Measurements from ENCODE around the gene B3GALT6. TPM values are rescaled to one million over a fixed set of nuclear protein-coding genes. Genes with fewer than 3 reads are reported as not detected.

Gene B3GALT6
- total RNA-seq, 1 experiment from 2014 or later: 20.0 TPM

DNA sequence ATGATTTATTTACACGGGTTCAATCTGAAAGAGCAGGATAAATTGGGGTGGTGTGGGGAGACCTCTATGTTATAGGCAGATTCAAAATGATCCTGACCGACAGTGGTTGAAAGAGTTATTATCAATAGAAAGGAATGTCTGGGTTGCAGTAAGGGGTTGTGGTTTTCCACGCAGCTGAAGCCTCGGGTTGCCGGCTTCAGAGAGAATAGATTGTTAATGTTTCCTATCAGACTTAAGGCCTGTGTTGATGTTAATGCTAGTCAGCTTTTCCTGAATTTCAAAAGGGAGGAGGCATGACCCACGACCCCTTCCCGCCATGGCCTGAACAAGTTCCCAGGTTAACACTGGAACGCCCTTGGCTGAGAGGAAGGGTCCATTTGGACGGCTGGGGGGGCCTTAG lies 43.8 kb downstream of the B3GALT6 start (continued):
- TF ChIP-seq, protein P1, sequence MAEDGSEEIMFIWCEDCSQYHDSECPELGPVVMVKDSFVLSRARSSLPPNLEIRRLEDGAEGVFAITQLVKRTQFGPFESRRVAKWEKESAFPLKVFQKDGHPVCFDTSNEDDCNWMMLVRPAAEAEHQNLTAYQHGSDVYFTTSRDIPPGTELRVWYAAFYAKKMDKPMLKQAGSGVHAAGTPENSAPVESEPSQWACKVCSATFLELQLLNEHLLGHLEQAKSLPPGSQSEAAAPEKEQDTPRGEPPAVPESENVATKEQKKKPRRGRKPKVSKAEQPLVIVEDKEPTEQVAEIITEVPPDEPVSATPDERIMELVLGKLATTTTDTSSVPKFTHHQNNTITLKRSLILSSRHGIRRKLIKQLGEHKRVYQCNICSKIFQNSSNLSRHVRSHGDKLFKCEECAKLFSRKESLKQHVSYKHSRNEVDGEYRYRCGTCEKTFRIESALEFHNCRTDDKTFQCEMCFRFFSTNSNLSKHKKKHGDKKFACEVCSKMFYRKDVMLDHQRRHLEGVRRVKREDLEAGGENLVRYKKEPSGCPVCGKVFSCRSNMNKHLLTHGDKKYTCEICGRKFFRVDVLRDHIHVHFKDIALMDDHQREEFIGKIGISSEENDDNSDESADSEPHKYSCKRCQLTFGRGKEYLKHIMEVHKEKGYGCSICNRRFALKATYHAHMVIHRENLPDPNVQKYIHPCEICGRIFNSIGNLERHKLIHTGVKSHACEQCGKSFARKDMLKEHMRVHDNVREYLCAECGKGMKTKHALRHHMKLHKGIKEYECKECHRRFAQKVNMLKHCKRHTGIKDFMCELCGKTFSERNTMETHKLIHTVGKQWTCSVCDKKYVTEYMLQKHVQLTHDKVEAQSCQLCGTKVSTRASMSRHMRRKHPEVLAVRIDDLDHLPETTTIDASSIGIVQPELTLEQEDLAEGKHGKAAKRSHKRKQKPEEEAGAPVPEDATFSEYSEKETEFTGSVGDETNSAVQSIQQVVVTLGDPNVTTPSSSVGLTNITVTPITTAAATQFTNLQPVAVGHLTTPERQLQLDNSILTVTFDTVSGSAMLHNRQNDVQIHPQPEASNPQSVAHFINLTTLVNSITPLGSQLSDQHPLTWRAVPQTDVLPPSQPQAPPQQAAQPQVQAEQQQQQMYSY (CRISPR knock-in tag; IDR thresholded peaks at IDR 0.05): no peak
- TF ChIP-seq GABPB1 (CRISPR knock-in tag; IDR thresholded peaks at IDR 0.05): no peak
- TF ChIP-seq, protein P2, sequence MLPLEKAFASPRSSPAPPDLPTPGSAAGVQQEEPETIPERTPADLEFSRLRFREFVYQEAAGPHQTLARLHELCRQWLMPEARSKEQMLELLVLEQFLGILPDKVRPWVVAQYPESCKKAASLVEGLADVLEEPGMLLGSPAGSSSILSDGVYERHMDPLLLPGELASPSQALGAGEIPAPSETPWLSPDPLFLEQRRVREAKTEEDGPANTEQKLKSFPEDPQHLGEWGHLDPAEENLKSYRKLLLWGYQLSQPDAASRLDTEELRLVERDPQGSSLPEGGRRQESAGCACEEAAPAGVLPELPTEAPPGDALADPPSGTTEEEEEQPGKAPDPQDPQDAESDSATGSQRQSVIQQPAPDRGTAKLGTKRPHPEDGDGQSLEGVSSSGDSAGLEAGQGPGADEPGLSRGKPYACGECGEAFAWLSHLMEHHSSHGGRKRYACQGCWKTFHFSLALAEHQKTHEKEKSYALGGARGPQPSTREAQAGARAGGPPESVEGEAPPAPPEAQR (CRISPR knock-in tag; IDR thresholded peaks at IDR 0.05): no peak

DNA sequence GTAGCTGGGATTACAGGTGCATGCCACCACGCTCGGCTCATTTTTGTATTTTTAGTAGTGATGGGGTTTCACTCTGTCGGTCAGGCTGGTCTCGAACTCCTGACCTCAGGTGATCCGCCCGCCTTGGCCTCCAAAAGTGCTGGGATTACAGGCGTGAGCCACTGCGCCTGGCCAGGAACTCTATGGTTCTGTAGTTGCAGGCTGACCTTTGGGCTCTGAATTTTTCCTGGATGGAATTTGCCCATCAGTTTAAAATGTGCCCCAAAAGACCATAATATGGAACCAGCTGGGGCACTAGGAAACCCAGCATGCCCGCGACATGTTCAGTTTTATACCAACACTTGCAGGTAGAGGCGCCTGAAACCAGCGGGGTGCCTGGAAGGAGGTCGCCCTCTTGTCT lies 46.6 kb downstream of the B3GALT6 start:
- no peaks in the 10 kb centered on the region for H3K27me3 Mint-ChIP-seq (ENCODE audit: low read depth)
- no peaks in the 10 kb centered on the region for H3K36me3 Mint-ChIP-seq
- POLR2A ChIA-PET: interaction anchor here (0.6 kb wide), 1 partner anchor 21 kb away, joined by 3 read pairs; no protein-coding TSS in a partner anchor
- no peak for TF ChIP-seq NFE2L1 (CRISPR knock-in tag; IDR thresholded peaks at IDR 0.05)
- no peak for TF ChIP-seq ETV6 (CRISPR knock-in tag; IDR thresholded peaks at IDR 0.05)
- no peak for TF ChIP-seq GABPB1 (CRISPR knock-in tag; IDR thresholded peaks at IDR 0.05)
- no peak for TF ChIP-seq KAT7 (CRISPR knock-in tag; IDR thresholded peaks at IDR 0.05; ENCODE audit: borderline replicate concordance)
- TF ChIP-seq CREB1 (CRISPR knock-in tag; IDR thresholded peaks at IDR 0.05): no peak
- peak; percentile 13 for DNase-seq (ENCODE audit: low spot score)
- H3K4me3 Mint-ChIP-seq: no peak overlapping the region
- peaks cover 5% of the 10 kb centered on the region for H3K9me3 Mint-ChIP-seq
- no peak overlapping the region for H3K27ac Mint-ChIP-seq
- H3K4me1 Mint-ChIP-seq: peaks cover 3% of the 10 kb centered on the region; the same call in 1 of the 2 replicates
- CTCF ChIA-PET: interaction anchor here (0.6 to 2.3 kb wide), 5 partner anchors 9 to 339 kb away, joined by 4 to 10 read pairs (median 5); no protein-coding TSS in a partner anchor
- no peak for ATAC-seq

DNA sequence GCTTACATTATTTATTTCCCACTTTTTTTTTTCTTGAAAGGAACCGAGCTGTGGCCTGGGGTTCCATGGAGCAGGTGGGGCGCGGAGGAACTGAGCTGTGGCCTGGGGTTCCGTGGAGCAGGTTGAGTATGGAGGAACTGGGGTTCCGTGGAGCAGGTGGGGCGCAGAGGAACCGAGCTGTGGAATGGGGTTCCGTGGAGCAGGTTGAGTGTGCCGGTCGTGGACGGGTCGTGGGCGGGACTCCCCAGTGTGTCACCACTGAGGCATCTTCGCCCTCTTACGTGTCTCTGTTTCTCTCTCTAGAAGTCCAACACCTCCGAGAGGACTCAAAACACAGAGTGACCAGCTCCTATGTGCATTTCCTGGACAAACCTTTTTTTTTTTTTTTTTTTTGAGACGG lies 47.0 kb downstream of the B3GALT6 start:
- ATAC-seq: no peak
- no peak for TF ChIP-seq RORB (CRISPR knock-in tag; IDR thresholded peaks at IDR 0.05)
- TF ChIP-seq, protein P3, sequence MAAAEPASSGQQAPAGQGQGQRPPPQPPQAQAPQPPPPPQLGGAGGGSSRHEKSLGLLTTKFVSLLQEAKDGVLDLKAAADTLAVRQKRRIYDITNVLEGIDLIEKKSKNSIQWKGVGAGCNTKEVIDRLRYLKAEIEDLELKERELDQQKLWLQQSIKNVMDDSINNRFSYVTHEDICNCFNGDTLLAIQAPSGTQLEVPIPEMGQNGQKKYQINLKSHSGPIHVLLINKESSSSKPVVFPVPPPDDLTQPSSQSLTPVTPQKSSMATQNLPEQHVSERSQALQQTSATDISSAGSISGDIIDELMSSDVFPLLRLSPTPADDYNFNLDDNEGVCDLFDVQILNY (CRISPR knock-in tag; IDR thresholded peaks at IDR 0.05): no peak
- no peak for TF ChIP-seq ZNF219 (CRISPR knock-in tag; IDR thresholded peaks at IDR 0.05; ENCODE audit: borderline replicate concordance)
- TF ChIP-seq, protein P4, sequence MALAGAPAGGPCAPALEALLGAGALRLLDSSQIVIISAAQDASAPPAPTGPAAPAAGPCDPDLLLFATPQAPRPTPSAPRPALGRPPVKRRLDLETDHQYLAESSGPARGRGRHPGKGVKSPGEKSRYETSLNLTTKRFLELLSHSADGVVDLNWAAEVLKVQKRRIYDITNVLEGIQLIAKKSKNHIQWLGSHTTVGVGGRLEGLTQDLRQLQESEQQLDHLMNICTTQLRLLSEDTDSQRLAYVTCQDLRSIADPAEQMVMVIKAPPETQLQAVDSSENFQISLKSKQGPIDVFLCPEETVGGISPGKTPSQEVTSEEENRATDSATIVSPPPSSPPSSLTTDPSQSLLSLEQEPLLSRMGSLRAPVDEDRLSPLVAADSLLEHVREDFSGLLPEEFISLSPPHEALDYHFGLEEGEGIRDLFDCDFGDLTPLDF (CRISPR knock-in tag; IDR thresholded peaks at IDR 0.05): no peak
- TF ChIP-seq, protein P1 (CRISPR knock-in tag; IDR thresholded peaks at IDR 0.05): no peak
- no peak for TF ChIP-seq FOXK1 (CRISPR knock-in tag; IDR thresholded peaks at IDR 0.05)
- TF ChIP-seq, protein P5, sequence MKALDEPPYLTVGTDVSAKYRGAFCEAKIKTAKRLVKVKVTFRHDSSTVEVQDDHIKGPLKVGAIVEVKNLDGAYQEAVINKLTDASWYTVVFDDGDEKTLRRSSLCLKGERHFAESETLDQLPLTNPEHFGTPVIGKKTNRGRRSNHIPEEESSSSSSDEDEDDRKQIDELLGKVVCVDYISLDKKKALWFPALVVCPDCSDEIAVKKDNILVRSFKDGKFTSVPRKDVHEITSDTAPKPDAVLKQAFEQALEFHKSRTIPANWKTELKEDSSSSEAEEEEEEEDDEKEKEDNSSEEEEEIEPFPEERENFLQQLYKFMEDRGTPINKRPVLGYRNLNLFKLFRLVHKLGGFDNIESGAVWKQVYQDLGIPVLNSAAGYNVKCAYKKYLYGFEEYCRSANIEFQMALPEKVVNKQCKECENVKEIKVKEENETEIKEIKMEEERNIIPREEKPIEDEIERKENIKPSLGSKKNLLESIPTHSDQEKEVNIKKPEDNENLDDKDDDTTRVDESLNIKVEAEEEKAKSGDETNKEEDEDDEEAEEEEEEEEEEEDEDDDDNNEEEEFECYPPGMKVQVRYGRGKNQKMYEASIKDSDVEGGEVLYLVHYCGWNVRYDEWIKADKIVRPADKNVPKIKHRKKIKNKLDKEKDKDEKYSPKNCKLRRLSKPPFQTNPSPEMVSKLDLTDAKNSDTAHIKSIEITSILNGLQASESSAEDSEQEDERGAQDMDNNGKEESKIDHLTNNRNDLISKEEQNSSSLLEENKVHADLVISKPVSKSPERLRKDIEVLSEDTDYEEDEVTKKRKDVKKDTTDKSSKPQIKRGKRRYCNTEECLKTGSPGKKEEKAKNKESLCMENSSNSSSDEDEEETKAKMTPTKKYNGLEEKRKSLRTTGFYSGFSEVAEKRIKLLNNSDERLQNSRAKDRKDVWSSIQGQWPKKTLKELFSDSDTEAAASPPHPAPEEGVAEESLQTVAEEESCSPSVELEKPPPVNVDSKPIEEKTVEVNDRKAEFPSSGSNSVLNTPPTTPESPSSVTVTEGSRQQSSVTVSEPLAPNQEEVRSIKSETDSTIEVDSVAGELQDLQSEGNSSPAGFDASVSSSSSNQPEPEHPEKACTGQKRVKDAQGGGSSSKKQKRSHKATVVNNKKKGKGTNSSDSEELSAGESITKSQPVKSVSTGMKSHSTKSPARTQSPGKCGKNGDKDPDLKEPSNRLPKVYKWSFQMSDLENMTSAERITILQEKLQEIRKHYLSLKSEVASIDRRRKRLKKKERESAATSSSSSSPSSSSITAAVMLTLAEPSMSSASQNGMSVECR (CRISPR knock-in tag; IDR thresholded peaks at IDR 0.05; ENCODE audit: borderline replicate concordance): no peak
- no peak for TF ChIP-seq PRRX2 (CRISPR knock-in tag; IDR thresholded peaks at IDR 0.05)
- no peak for TF ChIP-seq NR3C1 (CRISPR knock-in tag; conservative IDR thresholded peaks at IDR 0.05; ENCODE audit: low read depth)
- no peak for TF ChIP-seq ZNF416 (CRISPR knock-in tag; IDR thresholded peaks at IDR 0.05)
- no peak for TF ChIP-seq SMAD3 (CRISPR knock-in tag; IDR thresholded peaks at IDR 0.05; ENCODE audit: borderline replicate concordance)
- Mint-ChIP-seq H3K4me3 (no peak overlapping the region), H3K36me3 (no peaks in the 10 kb centered on the region), H3K27me3 (ENCODE audit: low read depth) (no peaks in the 10 kb centered on the region), H3K9me3 (peaks cover 5% of the 10 kb centered on the region), H3K4me1 (peaks cover 3% of the 10 kb centered on the region; the same call in 1 of the 2 replicates), H3K27ac (no peak overlapping the region)
- CTCF ChIA-PET: interaction anchor here (0.6 to 1.9 kb wide), 6 partner anchors 9 to 340 kb away, joined by 3 to 10 read pairs (median 5); no protein-coding TSS in a partner anchor
- POLR2A ChIA-PET: interaction anchor here (0.6 to 1.1 kb wide), 2 partner anchors 17 to 21 kb away, joined by 3 to 4 read pairs; no protein-coding TSS in a partner anchor
- DNase-seq (ENCODE audit: low spot score): no peak

Measured in WTC11 (cell line).